PFSK-1 (cell line): ENCODE results near the gene BATF3.

Experiments used
- POLR2AphosphoS5 ChIP-seq: IDR thresholded peaks from 2 replicates; pipeline ENCODE4 v1.6.1; 2012; ENCODE audit warnings: low read depth, mild to moderate bottlenecking, control low read depth, low read length, moderate library complexity
- TAF1 ChIP-seq: IDR thresholded peaks from 2 replicates; pipeline ENCODE4 v1.6.1; 2012; ENCODE audit warnings: low read length, control low read depth, borderline replicate concordance; ENCODE audit not compliant: insufficient read depth
- TF ChIP-seq, protein P1 (sequence below), 2 experiments: IDR thresholded peaks; 2 replicates each; pipeline versions ENCODE4 v1.6.1 to v1.8.0; 2011 to 2012; ENCODE audit warnings: low read depth in 2 of 2, low read length in 2 of 2, control low read depth in 1 of 2, inconsistent platforms in 1 of 2, mild to moderate bottlenecking in 1 of 2, moderate library complexity in 1 of 2; ENCODE audit not compliant: insufficient read depth in 1 of 2

DNA sequence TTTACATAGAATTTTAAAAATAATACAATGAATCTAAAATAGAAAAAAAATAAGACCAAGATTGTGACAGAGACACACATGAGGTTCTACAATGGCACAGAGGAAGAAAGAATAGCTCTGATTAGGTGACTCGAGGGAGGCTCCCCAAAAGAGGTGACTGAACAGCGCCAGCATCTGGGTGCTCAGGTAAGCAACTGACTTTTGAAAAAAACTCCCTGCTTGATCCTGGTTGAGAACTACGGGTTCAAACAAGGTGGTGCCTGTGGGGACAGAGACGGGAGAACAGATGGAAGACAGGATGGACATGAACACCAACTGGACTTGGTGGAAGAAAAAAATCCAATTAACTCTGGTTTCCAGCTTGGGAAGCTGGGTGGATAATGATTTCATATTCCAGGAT, 22.5 kb downstream of the BATF3 start:
- TF ChIP-seq, protein P1, sequence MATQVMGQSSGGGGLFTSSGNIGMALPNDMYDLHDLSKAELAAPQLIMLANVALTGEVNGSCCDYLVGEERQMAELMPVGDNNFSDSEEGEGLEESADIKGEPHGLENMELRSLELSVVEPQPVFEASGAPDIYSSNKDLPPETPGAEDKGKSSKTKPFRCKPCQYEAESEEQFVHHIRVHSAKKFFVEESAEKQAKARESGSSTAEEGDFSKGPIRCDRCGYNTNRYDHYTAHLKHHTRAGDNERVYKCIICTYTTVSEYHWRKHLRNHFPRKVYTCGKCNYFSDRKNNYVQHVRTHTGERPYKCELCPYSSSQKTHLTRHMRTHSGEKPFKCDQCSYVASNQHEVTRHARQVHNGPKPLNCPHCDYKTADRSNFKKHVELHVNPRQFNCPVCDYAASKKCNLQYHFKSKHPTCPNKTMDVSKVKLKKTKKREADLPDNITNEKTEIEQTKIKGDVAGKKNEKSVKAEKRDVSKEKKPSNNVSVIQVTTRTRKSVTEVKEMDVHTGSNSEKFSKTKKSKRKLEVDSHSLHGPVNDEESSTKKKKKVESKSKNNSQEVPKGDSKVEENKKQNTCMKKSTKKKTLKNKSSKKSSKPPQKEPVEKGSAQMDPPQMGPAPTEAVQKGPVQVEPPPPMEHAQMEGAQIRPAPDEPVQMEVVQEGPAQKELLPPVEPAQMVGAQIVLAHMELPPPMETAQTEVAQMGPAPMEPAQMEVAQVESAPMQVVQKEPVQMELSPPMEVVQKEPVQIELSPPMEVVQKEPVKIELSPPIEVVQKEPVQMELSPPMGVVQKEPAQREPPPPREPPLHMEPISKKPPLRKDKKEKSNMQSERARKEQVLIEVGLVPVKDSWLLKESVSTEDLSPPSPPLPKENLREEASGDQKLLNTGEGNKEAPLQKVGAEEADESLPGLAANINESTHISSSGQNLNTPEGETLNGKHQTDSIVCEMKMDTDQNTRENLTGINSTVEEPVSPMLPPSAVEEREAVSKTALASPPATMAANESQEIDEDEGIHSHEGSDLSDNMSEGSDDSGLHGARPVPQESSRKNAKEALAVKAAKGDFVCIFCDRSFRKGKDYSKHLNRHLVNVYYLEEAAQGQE (IDR thresholded peaks at IDR 0.05; ENCODE audit: insufficient read depth in 1 of 2, low read depth in 2 of 2, low read length in 2 of 2) = no peak
- no peak for TF ChIP-seq POLR2AphosphoS5
- no peak for TF ChIP-seq TAF1
